HepG2 (cell line): ENCODE measurements around the gene SYNDIG1. TPM values are rescaled to one million over a fixed set of nuclear protein-coding genes. Genes with fewer than 3 reads are reported as not detected.
A peak's percentile ranks its signal among the peaks of the same experiment; 100 is the strongest.

ENCODE experiments used
- ATAC-seq: fragments of 200-7000 bp; cut with Tn5 transposase; 3 replicates; pipeline ENCODE4 v1.9.1; 2020; ENCODE audit warnings: mild to moderate bottlenecking, moderate library complexity
- BruUV-seq: library from RNA; stranded (reverse); fragments of 400-500 nt; replicated peaks from 2 replicates; lab custom pipeline; 2021; lab: Mats Ljungman, UMichigan
- CTCF ChIA-PET: fragments of 300-600 bp; formaldehyde crosslinking; extraction: SDS; loops from one replicate; lab custom pipeline; 2021; ENCODE audit warnings: low total read pairs, inconsistent platforms, low intra/inter-chr PET ratio; lab: Yijun Ruan, JAX
- POLR2A ChIA-PET: fragments of 350-600 bp; sonication (Branson Sonifier 250); formaldehyde crosslinking; loops from one replicate; lab custom pipeline; 2020; ENCODE audit warnings: antibody characterized with exemption, inconsistent platforms; lab: Yijun Ruan, JAX
- DNase-seq: peaks from one replicate; pipeline ENCODE4 v3.0.0-alpha.2; 2015; ENCODE audit warnings: low spot score
- FAIRE-seq: peaks from 3 replicates; lab custom pipeline; 2011; peaks lifted over from hg19 to GRCh38; lab: Jason Lieb, UNC
- H2AFZ ChIP-seq: one replicate; pipeline ENCODE4 v1.6.1; 2011; ENCODE audit warnings: low read length, inconsistent platforms
- H3K27ac ChIP-seq: fragments of 300-600 bp; 3 replicates; pipeline ENCODE4 v1.8.0; 2011; ENCODE audit warnings: mixed run types, mild to moderate bottlenecking, mixed read lengths, low read length, inconsistent platforms; ENCODE audit not compliant: insufficient read depth; ENCODE audit errors: extremely low read length
- H3K27me3 ChIP-seq, 2 experiments: fragments of 200-600 bp in 1 of 2; 2 replicates in 1 of 2; 3 replicates in 1 of 2; pipeline versions ENCODE4 v1.6.0 to v1.8.0; 2011; ENCODE audit warnings: low read length in 2 of 2, mild to moderate bottlenecking in 2 of 2, moderate library complexity in 2 of 2, inconsistent platforms in 1 of 2; ENCODE audit not compliant: insufficient read depth in 2 of 2, control insufficient read depth in 1 of 2
- H3K36me3 ChIP-seq, 2 experiments: fragments of 200-600 bp in 1 of 2; replicated peaks in 1 of 2; 2 replicates in 1 of 2; 3 replicates in 1 of 2; pipeline versions ENCODE4 v1.5.1 to v1.8.0; 2011; ENCODE audit warnings: low read length in 2 of 2, inconsistent platforms in 1 of 2; ENCODE audit not compliant: insufficient read depth in 2 of 2, control insufficient read depth in 1 of 2
- H3K4me1 ChIP-seq: 2 replicates; pipeline ENCODE4 v1.5.1; 2012; ENCODE audit warnings: low read length, inconsistent platforms; ENCODE audit not compliant: insufficient read depth
- H3K4me2 ChIP-seq: 2 replicates; pipeline ENCODE4 v1.6.0; 2011; ENCODE audit warnings: low read depth, low read length, inconsistent platforms
- H3K4me3 ChIP-seq, 3 experiments: fragments of 200-600 bp in 1 of 3; sonication (generic), shearing (Covaris generic) in 1 of 3; replicated peaks in 1 of 3; 2 replicates each; pipeline ENCODE4 v1.5.1; 2011 to 2016; ENCODE audit warnings: low read length in 3 of 3, inconsistent platforms in 2 of 3, low read depth in 2 of 3, mild to moderate bottlenecking in 2 of 3, control low read depth in 1 of 3, mixed read lengths in 1 of 3; ENCODE audit not compliant: insufficient read depth in 1 of 3
- H3K79me2 ChIP-seq: one replicate; pipeline ENCODE4 v1.6.1; 2011; ENCODE audit warnings: low read length, inconsistent platforms; ENCODE audit not compliant: insufficient read depth
- H3K9ac ChIP-seq: 2 replicates; pipeline ENCODE4 v1.6.0; 2011; ENCODE audit warnings: mild to moderate bottlenecking, low read depth, low read length, inconsistent platforms; ENCODE audit not compliant: insufficient read depth
- H3K9me3 ChIP-seq: 2 replicates; pipeline ENCODE4 v1.5.1; 2012; ENCODE audit warnings: mild to moderate bottlenecking, low read length
- H4K20me1 ChIP-seq: 2 replicates; pipeline ENCODE4 v1.6.0; 2011; ENCODE audit warnings: inconsistent platforms, mild to moderate bottlenecking, low read length, moderate library complexity; ENCODE audit not compliant: insufficient read depth
- EHMT2 ChIP-seq: fragments of 200-600 bp; sonication (generic); IDR thresholded peaks from 2 replicates; pipeline ENCODE4 v1.7.0; 2017; ENCODE audit warnings: antibody characterized with exemption, low read depth, low read length, borderline replicate concordance
- HDAC1 ChIP-seq: sonication (generic); formaldehyde crosslinking; IDR thresholded peaks from 2 replicates; pipeline ENCODE4 v1.5.1; 2020; ENCODE audit warnings: mild to moderate bottlenecking, missing genetic modification reagents
- KAT2B ChIP-seq: fragments of 150-350 bp; IDR thresholded peaks from 2 replicates; pipeline ENCODE4 v1.6.1; 2014; ENCODE audit warnings: low read depth, low read length, borderline replicate concordance
- KDM1A ChIP-seq: IDR thresholded peaks from 2 replicates; pipeline ENCODE4 v1.6.1; 2016; ENCODE audit warnings: missing compliant biosample characterization
- KIAA2018 ChIP-seq: sonication (generic); formaldehyde crosslinking; IDR thresholded peaks from 2 replicates; pipeline ENCODE4 v1.5.0; 2020; ENCODE audit warnings: mild to moderate bottlenecking, missing genetic modification reagents, borderline replicate concordance
- PHF20 ChIP-seq: sonication (generic); formaldehyde crosslinking; IDR thresholded peaks from 2 replicates; pipeline ENCODE4 v1.5.0; 2020; ENCODE audit warnings: mild to moderate bottlenecking, missing genetic modification reagents
- RFXAP ChIP-seq: sonication (generic); formaldehyde crosslinking; IDR thresholded peaks from 2 replicates; pipeline ENCODE4 v1.4.0; 2020; ENCODE audit warnings: missing genetic modification reagents, borderline replicate concordance
- ZBTB34 ChIP-seq: sonication (generic); formaldehyde crosslinking; IDR thresholded peaks from 2 replicates; pipeline ENCODE4 v1.8.0; 2022; ENCODE audit warnings: mild to moderate bottlenecking, missing genetic modification reagents
- ZKSCAN5 ChIP-seq: sonication (generic); formaldehyde crosslinking; IDR thresholded peaks from 2 replicates; pipeline ENCODE4 v1.5.1; 2020; ENCODE audit warnings: mild to moderate bottlenecking, missing genetic modification reagents
- ZNF256 ChIP-seq: sonication (generic); formaldehyde crosslinking; conservative IDR thresholded peaks from 2 replicates; pipeline ENCODE4 v1.4.0; 2020; ENCODE audit warnings: missing genetic modification reagents
- ZNF414 ChIP-seq: sonication (generic); formaldehyde crosslinking; IDR thresholded peaks from 2 replicates; pipeline ENCODE4 v1.5.0; 2020; ENCODE audit warnings: missing genetic modification reagents
- ZNF556 ChIP-seq: sonication (generic); formaldehyde crosslinking; IDR thresholded peaks from 2 replicates; pipeline ENCODE4 v1.4.0; 2020; ENCODE audit warnings: mild to moderate bottlenecking, missing genetic modification reagents, borderline replicate concordance
- ZNF652 ChIP-seq: IDR thresholded peaks from 2 replicates; pipeline ENCODE4 v1.6.1; 2016; ENCODE audit warnings: low read depth, borderline replicate concordance
- ZNF720 ChIP-seq: sonication (generic); formaldehyde crosslinking; IDR thresholded peaks from 2 replicates; pipeline ENCODE4 v1.4.0; 2020; ENCODE audit warnings: missing genetic modification reagents
- ZZZ3 ChIP-seq: sonication (generic); formaldehyde crosslinking; IDR thresholded peaks from 2 replicates; pipeline ENCODE4 v1.4.0; 2020; ENCODE audit warnings: missing genetic modification reagents, mild to moderate bottlenecking, borderline replicate concordance
- WGBS: methylation state at CpG from one replicate; pipeline ENCODE4 v1.1.6; 2017; ENCODE audit warnings: low lambda C conversion rate; 5-methylcytosine and 5-hydroxymethylcytosine counted together
- in situ Hi-C: cut with HindIII; loops from 2 replicates; pipeline ENCODE4 v1.10.0; 2017; ENCODE audit warnings: low pct_unique_long_range_greater_than_20kb; ENCODE audit not compliant: extremely low pct_ligation_motif_present
- intact Hi-C: fragments of 100-400 bp; cut with micrococcal nuclease; formaldehyde crosslinking; loops from one replicate; pipeline ENCODE4 v1.10.0; 2022; ENCODE audit not compliant: unreplicated experiment
- polyA plus RNA-seq, 8 experiments: library from polyadenylated mRNA; depleted of rRNA in 3 of 8; stranded (reverse) in 7 of 8; unstranded in 1 of 8; fragments of >200 nt; fragmentation: Illumina TruSeq in 4 of 8; extraction: Trizol in 4 of 8; gene quantifications; 2 replicates each; pipeline versions ENCODE4 v1.2.1 to v1.2.3, GENCODE V29; 2011 to 2016; ENCODE audit warnings: low read depth in 4 of 8, missing spikeins in 1 of 8, mixed read lengths in 1 of 8; ENCODE audit not compliant: insufficient read depth in 1 of 8
- total RNA-seq, 5 experiments: library from RNA; depleted of rRNA; stranded (reverse); fragments of >200 nt; fragmentation: Illumina TruSeq; extraction: Trizol; gene quantifications; 2 replicates each; pipeline ENCODE4 v1.2.3, GENCODE V29; 2016; ENCODE audit warnings: low read depth in 1 of 5

Gene SYNDIG1
- total and polyA plus RNA-seq, 2 of the 13 experiments (the other 11 are each of a cell fraction or from before 2014, with no cell fraction given): not detected

- no peak for TF ChIP-seq KIAA2018 (CRISPR knock-in tag)
- TF ChIP-seq ZNF556 (CRISPR knock-in tag): no peak
- no peak for TF ChIP-seq HDAC1
- TF ChIP-seq ZNF256: no peak
Measured at GRCh38 chr20:24495266-24495665, 25.8 kb downstream of the SYNDIG1 start (continued).

GRCh38 chr20:24497851-24498250 lies 28.4 kb downstream of the SYNDIG1 start:
- in situ Hi-C loops: no loop called here
- Histone ChIP-seq H3K4me2 (no peak overlapping the region), H4K20me1 (no peaks in the 10 kb centered on the region), H3K9ac (no peak overlapping the region), H3K4me1 (no peaks in the 10 kb centered on the region), H3K79me2 (no peaks in the 10 kb centered on the region), H3K27me3 (peaks cover 0 to 26% of the 10 kb centered on the region in 2 experiments; a peak in 1 of 5 replicates), H2AFZ (no peak overlapping the region), H3K9me3 (no peaks in the 10 kb centered on the region), H3K27ac (no peak overlapping the region), H3K36me3 (no peaks in the 10 kb centered on the region), H3K4me3 (no peak overlapping the region)
- CTCF ChIA-PET: no interaction called here
- POLR2A ChIA-PET: no interaction called here
- WGBS: 2% methylated on average over 2 of the region's 2 CpGs
- intact Hi-C loops: no loop called here
- FAIRE-seq (peak; percentile 34), ATAC-seq (no peak), DNase-seq (peak; percentile 20)
- BruUV-seq: no TSS peak
- TF ChIP-seq ZNF720 (CRISPR knock-in tag) (no peak), ZKSCAN5 (CRISPR knock-in tag) (no peak), ZNF414 (CRISPR knock-in tag) (no peak), RFXAP (CRISPR knock-in tag) (no peak), ZNF652 (no peak), KAT2B (no peak), PHF20 (no peak), KDM1A (CRISPR knock-in tag) (no peak), EHMT2 (no peak), ZBTB34 (no peak), ZZZ3 (CRISPR knock-in tag) (no peak)
